Stimulated activated CD4-positive, alpha-beta T cell treated with anti-CD3 and anti-CD28 coated beads, TNF-alpha, amount 100 ng/mL, for 24 hours (primary cell): ENCODE measurements around the gene S100A9.
"Not testable (repeated sequence)": the region's sequence is repeated elsewhere in the genome, so short reads cannot be mapped to it uniquely, and the experiment has no call there.

Experiments used
- DNase-seq, 3 experiments: peaks; one replicate each; pipeline ENCODE4 v3.0.0-alpha.2; 2020; ENCODE audit warnings: low read depth in 3 of 3

The S100A9 gene

DNA sequence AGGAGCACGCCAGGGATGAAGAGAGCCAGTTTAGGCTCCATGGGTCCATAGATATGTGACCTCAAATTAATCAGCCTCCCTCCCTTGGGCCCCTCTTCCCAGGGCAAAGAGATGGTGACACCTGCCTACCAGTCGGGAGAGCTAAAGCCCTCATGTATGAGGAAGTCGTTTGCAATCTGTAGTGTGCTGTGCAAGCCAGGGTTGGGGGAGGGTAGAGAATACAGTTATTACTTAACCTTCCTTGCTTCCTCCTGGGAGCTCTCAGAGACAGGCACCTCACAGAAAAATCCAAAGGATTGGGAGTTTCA lies 13.0 kb upstream of the S100A9 start:
- no peak for DNase-seq

DNA sequence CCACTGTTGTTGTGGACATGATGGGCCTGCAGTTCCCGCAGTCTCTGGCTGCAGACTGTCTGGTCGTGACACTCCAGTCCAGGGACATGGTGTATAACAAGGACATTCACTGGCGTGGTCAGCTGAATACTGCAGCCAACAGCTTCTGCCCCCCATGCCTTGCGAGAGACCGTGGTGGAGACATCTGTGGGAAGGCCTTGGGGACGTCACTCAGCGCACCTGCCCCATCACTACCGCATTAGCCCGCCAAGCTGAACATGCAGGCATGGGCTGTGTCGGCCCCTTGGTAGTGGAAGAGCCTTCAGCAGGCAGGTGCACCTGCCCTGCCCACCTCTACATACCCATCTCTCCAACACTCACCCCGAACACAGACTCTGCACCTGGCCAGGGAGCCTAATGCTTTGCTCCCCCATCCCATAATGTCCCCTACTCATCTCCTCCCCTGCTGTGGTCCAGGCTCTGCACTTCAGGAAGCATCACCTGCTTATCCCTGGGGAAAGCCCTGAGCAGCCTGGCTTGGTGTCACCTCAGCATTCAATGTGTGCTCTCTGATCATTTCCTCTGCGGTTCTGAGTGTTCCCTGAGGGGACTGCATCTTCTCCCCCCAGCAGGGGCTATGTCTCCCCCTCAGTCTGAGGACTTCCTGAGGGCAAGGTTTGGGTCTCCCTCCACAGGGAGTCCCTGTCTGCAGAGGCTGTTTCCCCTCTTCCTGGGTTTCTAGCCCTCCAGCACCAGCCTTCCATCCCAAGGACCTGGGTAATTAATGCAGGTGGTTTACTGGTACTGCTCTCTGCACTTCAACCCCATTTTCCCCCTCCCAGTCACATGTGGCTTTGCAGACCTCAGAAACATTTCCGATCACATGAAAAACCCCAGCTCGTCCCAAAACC lies 12.2 kb upstream of the S100A9 start:
- DNase-seq, result no peak

DNA sequence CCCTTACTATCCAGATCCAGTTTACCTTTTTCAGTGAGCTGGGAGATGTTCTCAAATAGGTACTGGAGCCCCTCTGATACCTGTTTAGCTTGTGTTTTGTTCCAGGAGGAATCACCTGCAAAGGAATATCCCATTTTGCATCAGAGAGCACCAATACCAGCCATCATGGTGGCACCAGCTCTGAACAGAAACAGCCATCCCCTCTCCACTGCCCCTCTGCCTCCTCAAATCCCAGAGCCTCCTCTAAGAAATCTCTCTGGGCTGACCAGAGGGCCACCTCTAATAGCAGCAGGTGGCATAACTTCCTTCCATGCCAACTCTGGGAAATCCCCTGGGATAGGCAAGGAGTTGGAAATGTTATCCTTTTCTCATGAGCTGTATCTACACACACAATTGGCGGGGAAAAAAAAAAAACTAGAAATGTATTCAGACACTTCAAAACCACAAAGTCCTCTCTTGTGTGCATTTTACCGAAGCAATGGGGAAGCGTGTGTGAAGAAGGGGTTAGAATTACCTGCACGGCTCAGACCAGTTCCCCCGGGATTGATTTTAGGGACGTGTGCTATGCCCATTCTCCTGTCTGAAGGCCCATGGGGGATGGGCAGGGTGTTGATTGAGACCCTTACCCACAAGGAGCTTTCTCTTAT lies 11.5 kb upstream of the S100A9 start:
- no peak for DNase-seq

DNA sequence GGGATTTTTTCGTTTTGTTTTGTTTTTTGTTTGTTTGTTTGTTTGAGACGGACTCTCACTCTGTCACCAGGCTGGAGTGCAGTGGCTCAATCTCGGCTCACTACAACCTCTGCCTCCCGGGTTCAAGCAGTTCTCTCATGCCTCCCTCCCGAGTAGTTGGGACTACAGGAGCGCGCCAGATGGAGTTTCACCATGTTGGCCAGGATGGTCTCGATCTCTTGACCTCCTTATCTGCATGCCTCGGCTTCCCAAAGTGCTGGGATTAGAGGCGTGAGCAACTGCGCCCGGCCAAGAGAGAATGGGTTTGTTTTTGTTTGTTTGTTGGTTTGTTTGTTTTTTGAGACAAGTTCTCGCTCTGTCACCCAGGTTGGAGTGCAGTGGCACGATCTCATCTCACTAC lies 10.6 kb upstream of the S100A9 start:
- DNase-seq, result not testable (repeated sequence)

GRCh38 chr1:153347856-153348255 lies 9.8 kb upstream of the S100A9 start:
- no peak for DNase-seq

DNA sequence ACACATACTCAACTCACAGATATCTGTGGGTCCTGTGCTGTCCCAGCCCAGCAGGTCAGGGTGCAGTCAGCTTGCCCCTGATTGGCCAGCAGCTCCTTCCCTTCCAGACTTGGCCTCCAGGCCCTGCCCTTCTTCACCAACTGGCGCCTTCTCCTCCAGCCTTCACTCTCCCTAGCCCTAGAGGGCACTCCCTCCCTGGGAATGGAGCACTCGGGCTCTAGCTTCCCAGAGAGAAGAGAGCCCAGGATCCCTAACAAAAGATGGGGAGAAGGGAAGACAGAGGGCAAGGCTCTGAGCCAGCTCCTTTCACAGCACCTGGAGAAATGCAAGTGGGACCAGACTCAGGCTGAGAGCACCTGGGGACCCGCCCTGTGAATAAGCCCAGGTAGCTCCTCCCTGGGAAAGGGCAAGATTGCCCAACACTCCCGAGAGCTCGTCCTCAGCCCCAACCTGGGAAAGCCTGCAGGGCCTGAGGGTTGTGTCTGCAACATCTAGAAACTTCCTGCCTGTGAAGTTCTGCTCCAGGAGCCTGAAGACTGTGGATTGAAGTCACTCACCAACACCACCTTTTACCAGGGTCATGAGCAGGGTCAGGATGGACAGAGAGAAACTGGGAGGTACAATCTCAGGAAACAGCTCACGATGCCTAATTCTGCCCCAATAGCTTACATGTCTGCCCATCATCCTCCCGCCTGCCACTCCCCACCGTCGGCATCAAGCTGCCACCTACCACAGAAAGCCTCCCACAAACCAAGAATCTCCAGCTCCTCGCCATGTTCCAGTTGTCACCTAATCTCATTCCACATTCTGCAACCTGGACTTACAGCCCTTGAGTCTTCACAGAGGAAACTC lies 8.9 kb upstream of the S100A9 start, which contains the start of gene PGLYRP4:
TSS of gene PGLYRP4 (minus strand) at position 331 of the 852 bp plus-strand sequence. CDS start 909 bp downstream, outside the sequence.
- no peak for DNase-seq

DNA sequence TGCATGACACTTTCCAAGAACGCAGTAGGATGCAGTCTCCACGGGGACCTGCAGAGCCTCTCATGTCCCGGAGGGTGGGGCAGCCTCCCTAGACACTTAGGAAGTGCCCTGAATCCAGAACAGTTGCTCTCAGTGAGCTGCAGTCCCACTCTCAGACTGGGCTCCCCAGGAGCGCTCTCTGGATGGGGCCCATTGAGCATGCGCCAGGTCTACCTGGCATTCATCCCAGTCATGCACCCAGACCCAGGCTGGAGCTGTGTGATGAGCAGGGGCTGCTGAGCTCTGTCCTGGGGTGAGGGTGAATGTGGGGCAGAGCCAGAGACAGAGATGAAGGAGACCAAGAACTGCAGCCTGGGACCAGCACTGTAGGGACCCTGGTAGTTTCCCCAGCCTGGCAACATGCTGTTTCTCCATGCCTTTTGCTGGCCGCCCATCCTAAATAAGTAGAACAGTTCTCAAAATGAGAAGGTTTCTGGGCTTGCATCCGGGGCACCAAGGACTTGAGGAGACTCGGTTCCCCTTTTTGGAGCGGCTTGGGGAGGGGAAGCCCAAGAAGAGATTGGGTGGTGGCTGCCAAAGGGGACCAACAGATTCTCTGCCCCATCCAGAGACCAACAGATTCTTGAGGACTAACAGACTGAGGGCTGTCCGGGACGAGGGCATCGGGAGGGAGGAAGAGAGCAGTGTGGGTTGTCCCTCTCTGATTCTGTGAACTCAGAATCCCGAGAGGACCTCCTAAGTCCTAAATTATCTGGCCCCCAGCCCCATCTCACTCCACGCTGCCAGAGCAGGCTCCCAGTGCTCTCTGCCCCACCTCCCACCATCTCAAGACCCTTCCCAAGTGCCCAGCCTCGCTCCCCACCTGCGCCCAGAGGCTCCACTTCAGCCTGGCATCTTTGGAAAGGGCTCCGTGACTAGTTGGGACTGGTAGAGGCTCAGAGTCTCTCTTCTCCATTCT lies 8.0 kb upstream of the S100A9 start:
- DNase-seq, result no peak

- DNase-seq, result no peak
Observed at GRCh38 chr1:153350321-153350957, 7.2 kb upstream of the S100A9 start.

- peak; percentile 37 to 62 (median 51) for DNase-seq
Observed at GRCh38 chr1:153352523-153352922, 5.1 kb upstream of the S100A9 start.

- no peak for DNase-seq
Observed at GRCh38 chr1:153353226-153353947, 4.3 kb upstream of the S100A9 start.

- DNase-seq, result no peak
Observed at GRCh38 chr1:153354515-153355193, 3.0 kb upstream of the S100A9 start.

- peak in 2 of 3 experiments; percentile 11 to 36 for DNase-seq
Observed at GRCh38 chr1:153355445-153356071, 2.1 kb upstream of the S100A9 start.

GRCh38 chr1:153356392-153357075 lies 1.1 kb upstream of the S100A9 start:
- no peak for DNase-seq

DNA sequence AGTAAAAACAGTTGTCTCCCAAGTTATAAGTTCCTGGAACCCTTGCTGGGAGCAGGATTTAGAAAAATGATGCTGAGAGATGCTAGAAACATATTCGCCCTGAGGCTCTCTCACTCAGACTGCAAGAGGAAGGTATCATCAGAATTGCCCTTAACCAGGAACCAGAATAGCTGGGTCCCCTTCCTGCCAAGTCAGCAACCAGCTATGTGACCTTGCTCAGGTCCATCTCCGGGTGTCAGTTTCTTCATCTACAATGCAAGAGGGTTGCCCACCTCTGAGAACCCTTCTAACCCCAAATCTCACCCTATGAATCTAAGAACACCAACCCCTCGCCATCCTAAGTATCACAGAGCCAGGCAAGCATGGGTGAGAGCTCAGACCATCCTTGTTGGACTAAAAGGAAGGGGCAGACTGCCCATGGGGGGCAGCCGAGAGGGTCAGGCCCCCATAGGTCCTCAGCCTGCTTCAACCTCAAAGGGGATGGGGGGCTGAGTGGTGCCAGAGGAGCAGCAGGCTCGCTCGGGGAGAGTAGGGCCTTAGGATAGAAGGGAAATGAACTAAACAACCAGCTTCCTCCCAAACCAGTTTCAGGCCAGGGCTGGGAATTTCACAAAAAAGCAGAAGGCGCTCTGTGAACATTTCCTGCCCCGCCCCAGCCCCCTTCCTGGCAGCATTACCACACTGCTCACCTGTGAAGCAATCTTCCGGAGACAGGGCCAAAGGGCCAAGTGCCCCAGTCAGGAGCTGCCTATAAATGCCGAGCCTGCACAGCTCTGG lies 390 bp upstream of the S100A9 start:
- DNase-seq, result no peak

GRCh38 chr1:153358691-153358975 lies 979 bp downstream of the S100A9 start:
- no peak for DNase-seq

DNA sequence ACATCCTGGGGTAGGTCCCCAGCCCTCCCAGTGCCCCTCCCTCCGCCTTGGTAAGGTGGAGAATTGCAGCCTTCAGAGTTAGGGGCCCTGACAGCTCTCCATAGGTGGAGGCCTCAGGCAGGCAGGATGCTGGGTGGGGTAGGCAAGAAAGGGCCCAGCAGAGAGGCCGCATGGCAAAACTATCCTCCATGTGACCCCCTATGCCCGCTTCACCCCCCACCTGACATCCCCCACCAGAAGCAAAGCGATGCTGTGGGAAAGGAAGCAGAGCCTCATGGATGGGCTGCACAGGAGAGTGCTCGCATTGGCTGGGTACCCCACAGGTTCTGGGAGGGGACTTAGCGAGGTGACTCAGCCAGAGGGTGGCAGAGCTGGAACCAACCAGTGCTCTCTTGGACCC lies 1.6 kb downstream of the S100A9 start:
- no peak for DNase-seq

- no peak for DNase-seq
Observed at GRCh38 chr1:153360190-153360589, 2.5 kb downstream of the S100A9 start.
